Measurements from ENCODE around the gene RNF213. TPM values are rescaled to one million over a fixed set of nuclear protein-coding genes. Genes with fewer than 3 reads are reported as not detected.
A peak's percentile ranks its signal among the peaks of the same experiment; 100 is the strongest.

Gene RNF213
- total RNA-seq, 6 experiments from 2014 or later, result 59.1 to 87.7 (median 73.0) TPM

GRCh38 chr17:80433916-80434666, 173.4 kb downstream of the RNF213 start:
- H3K4me3 ChIP-seq, result no peak overlapping the region
- intact Hi-C loops (cut with DNase I), result no loop called here
- H3K27ac ChIP-seq, result no peak overlapping the region
- no peaks in the 10 kb centered on the region for H3K9me3 ChIP-seq
- H3K4me1 ChIP-seq, result no peaks in the 10 kb centered on the region
- TF ChIP-seq CTCF (IDR thresholded peaks at IDR 0.05) (no peak), POLR2A (IDR thresholded peaks at IDR 0.05) (no peak)
- H3K27me3 ChIP-seq, result no peaks in the 10 kb centered on the region
- no peaks in the 10 kb centered on the region for H3K36me3 ChIP-seq
- DNase-seq (peak in 1 of 3 donors; percentile 9), ATAC-seq (no peak)
- 78% methylated on average over 11 of the region's 12 CpGs for WGBS (ENCODE audit: insufficient coverage, low coverage, low lambda C conversion rate, missing lambda C conversion rate)

DNA sequence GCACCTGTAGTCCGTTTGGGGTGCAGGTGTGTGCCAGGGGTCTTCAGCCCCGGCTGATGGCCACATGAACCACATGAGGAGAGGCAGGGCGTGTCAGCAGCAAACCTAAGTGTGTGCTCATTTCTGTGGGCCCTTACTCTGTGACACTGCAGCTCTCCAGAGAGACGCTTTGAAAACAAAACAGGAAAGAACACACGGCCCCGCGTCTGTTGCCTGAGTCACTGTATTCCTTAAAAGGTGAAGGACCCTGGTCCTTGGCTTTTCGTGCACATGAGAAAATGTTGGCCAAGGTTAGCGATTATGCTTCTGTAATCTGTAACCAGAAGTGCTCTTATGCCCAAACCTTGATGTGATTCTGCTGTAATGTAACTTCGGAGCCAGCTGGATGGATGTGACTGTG, 176.9 kb downstream of the RNF213 start:
- H3K4me3 ChIP-seq, result no peak overlapping the region
- H3K9me3 ChIP-seq, result no peaks in the 10 kb centered on the region
- H3K27ac ChIP-seq, result no peak overlapping the region
- TF ChIP-seq CTCF (IDR thresholded peaks at IDR 0.05) (no peak), POLR2A (IDR thresholded peaks at IDR 0.05) (no peak)
- 59% methylated on average over 7 of the region's 10 CpGs for WGBS (ENCODE audit: insufficient coverage, low coverage, low lambda C conversion rate, missing lambda C conversion rate)
- H3K36me3 ChIP-seq, result no peaks in the 10 kb centered on the region
- ATAC-seq, result no peak
- intact Hi-C loops (cut with DNase I), result no loop called here
- no peak for DNase-seq
- no peaks in the 10 kb centered on the region for H3K4me1 ChIP-seq
- H3K27me3 ChIP-seq, result no peaks in the 10 kb centered on the region

GRCh38 chr17:80438806-80439205, 178.2 kb downstream of the RNF213 start:
- Histone ChIP-seq H3K27me3 (no peaks in the 10 kb centered on the region), H3K27ac (no peak overlapping the region), H3K4me3 (no peak overlapping the region), H3K9me3 (no peaks in the 10 kb centered on the region), H3K4me1 (no peaks in the 10 kb centered on the region), H3K36me3 (no peaks in the 10 kb centered on the region)
- ATAC-seq, result peak in 1 of 4 donors; percentile 5
- no CpG with 5 or more reads among the region's 5 CpGs for WGBS (ENCODE audit: insufficient coverage, low coverage, low lambda C conversion rate, missing lambda C conversion rate)
- no peak for TF ChIP-seq CTCF (IDR thresholded peaks at IDR 0.05)
- TF ChIP-seq POLR2A (IDR thresholded peaks at IDR 0.05), result no peak
- DNase-seq, result peak in 1 of 3 donors; percentile 20
- intact Hi-C loops (cut with DNase I), result no loop called here

DNA sequence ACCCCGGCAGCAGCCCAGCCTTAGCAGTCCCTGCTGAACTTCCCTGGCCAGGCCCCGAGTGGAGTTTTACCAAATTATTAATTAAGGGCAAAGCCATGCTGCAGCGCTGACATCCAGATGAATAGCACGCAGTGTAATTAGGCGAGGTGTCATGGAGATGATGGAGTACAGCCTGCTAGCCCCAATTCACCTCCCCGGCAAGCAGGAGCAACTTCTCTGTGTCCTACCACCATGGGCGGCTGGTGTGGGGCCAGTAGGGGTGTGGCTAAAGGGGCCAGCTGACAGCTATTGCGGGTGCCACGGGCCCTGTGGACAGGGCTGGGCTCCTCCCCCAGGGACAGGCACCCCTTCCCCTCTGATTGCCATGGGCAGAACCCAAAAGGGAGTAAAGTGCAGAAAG, 178.8 kb downstream of the RNF213 start:
- no peak for TF ChIP-seq CTCF (IDR thresholded peaks at IDR 0.05)
- no peak for TF ChIP-seq POLR2A (IDR thresholded peaks at IDR 0.05)
- Histone ChIP-seq H3K27me3 (no peaks in the 10 kb centered on the region), H3K36me3 (no peaks in the 10 kb centered on the region), H3K4me1 (no peaks in the 10 kb centered on the region), H3K9me3 (no peaks in the 10 kb centered on the region), H3K27ac (no peak overlapping the region), H3K4me3 (no peak overlapping the region)
- no CpG with 5 or more reads among the region's 9 CpGs for WGBS (ENCODE audit: insufficient coverage, low coverage, low lambda C conversion rate, missing lambda C conversion rate)
- ATAC-seq (no peak), DNase-seq (no peak)
- intact Hi-C loops (cut with DNase I), result no loop called here
